ENCODE results near the gene PKD1L1. TPM values are rescaled to one million over a fixed set of nuclear protein-coding genes. Genes with fewer than 3 reads are reported as not detected.

PKD1L1 gene
- total RNA-seq, 1 donor from 2014 or later: 0.59 TPM

GRCh38 chr7:47809387-47809786, 138.9 kb downstream of the PKD1L1 start:
- Histone ChIP-seq H3K4me3 (no peak overlapping the region), H3K9me3 (no peaks in the 10 kb centered on the region), H3K27ac (no peak overlapping the region), H3K27me3 (ENCODE audit: low read depth) (no peaks in the 10 kb centered on the region), H3K4me1 (peaks cover 57% of the 10 kb centered on the region), H3K36me3 (no peaks in the 10 kb centered on the region)
- no peak for TF ChIP-seq CTCF (IDR thresholded peaks at IDR 0.05)
- ATAC-seq (no peak), DNase-seq (no peak)
- intact Hi-C loops (cut with DNase I): loop anchor here (10.0 kb wide), 1 partner anchor 375 kb away; no protein-coding TSS in a partner anchor

- no peaks in the 10 kb centered on the region for H3K9me3 ChIP-seq
- no peaks in the 10 kb centered on the region for H3K27me3 ChIP-seq (ENCODE audit: low read depth)
- peak overlapping the region; percentile 32 for H3K4me3 ChIP-seq
- intact Hi-C loops (cut with DNase I): loop anchor here (10.0 kb wide), 1 partner anchor 374 kb away; no protein-coding TSS in a partner anchor
- ATAC-seq: no peak
- no peaks in the 10 kb centered on the region for H3K36me3 ChIP-seq
- H3K27ac ChIP-seq: no peak overlapping the region
- no peak for DNase-seq
- peaks cover 46% of the 10 kb centered on the region for H3K4me1 ChIP-seq
- TF ChIP-seq CTCF (IDR thresholded peaks at IDR 0.05): no peak
These were observed 139.9 kb downstream of the PKD1L1 start for GRCh38 chr7:47808321-47808720.

GRCh38 chr7:47807756-47808155, 140.5 kb downstream of the PKD1L1 start:
- TF ChIP-seq CTCF (IDR thresholded peaks at IDR 0.05): no peak
- DNase-seq (no peak), ATAC-seq (peak in 1 of 2 donors; percentile 17)
- Histone ChIP-seq H3K36me3 (no peaks in the 10 kb centered on the region), H3K4me3 (peak overlapping the region; percentile 32), H3K27me3 (ENCODE audit: low read depth) (no peaks in the 10 kb centered on the region), H3K4me1 (peaks cover 41% of the 10 kb centered on the region), H3K9me3 (no peaks in the 10 kb centered on the region), H3K27ac (peak overlapping the region; percentile 66)
- intact Hi-C loops (cut with DNase I): loop anchor here (10.0 kb wide), 1 partner anchor 373 kb away; no protein-coding TSS in a partner anchor

GRCh38 chr7:47807126-47807525, 141.1 kb downstream of the PKD1L1 start:
- ATAC-seq: peak; percentile 50 to 59

GRCh38 chr7:47806701-47807103, 141.6 kb downstream of the PKD1L1 start:
- Histone ChIP-seq H3K4me3 (peak overlapping the region; percentile 32), H3K36me3 (no peaks in the 10 kb centered on the region), H3K27ac (peak overlapping the region; percentile 66), H3K27me3 (ENCODE audit: low read depth) (no peaks in the 10 kb centered on the region), H3K9me3 (no peaks in the 10 kb centered on the region), H3K4me1 (peaks cover 33% of the 10 kb centered on the region)
- intact Hi-C loops (cut with DNase I): loop anchor here (10.0 kb wide), 1 partner anchor 372 kb away; no protein-coding TSS in a partner anchor
- DNase-seq: peak; percentile 73
- no peak for TF ChIP-seq CTCF (IDR thresholded peaks at IDR 0.05)
- peak; percentile 85 to 87 for ATAC-seq

More at GRCh38 chr7:47807126-47807525, 141.1 kb downstream of the PKD1L1 start:
- Histone ChIP-seq H3K4me1 (peaks cover 35% of the 10 kb centered on the region), H3K36me3 (no peaks in the 10 kb centered on the region), H3K9me3 (no peaks in the 10 kb centered on the region), H3K4me3 (peak overlapping the region; percentile 32), H3K27ac (peak overlapping the region; percentile 66), H3K27me3 (ENCODE audit: low read depth) (no peaks in the 10 kb centered on the region)
- intact Hi-C loops (cut with DNase I): loop anchor here (10.0 kb wide), 1 partner anchor 372 kb away; no protein-coding TSS in a partner anchor
- TF ChIP-seq CTCF (IDR thresholded peaks at IDR 0.05): no peak
- no peak for DNase-seq

Data from lower lobe of right lung (tissue), 2 donors.